Measurements from ENCODE around the gene ARHGDIA. TPM values are rescaled to one million over a fixed set of nuclear protein-coding genes. Genes with fewer than 3 reads are reported as not detected.

The ARHGDIA gene
- total RNA-seq, 2 experiments from 2014 or later, result 265 to 715 TPM

GRCh38 chr17:81888988-81889595, 18.0 kb upstream of the ARHGDIA start:
- BruUV-seq (replicated peaks), result no TSS peak
- TF ChIP-seq CTCF (conservative IDR thresholded peaks at IDR 0.05; ENCODE audit: low read length) (no peak), EZH2phosphoT487 (IDR thresholded peaks at IDR 0.05; ENCODE audit: borderline replicate concordance, low read depth, low read length) (no peak)
- intact Hi-C loops (cut with micrococcal nuclease; ENCODE audit: unreplicated experiment), result no loop called here
- Histone ChIP-seq H3K4me3 (ENCODE audit: low read depth, low read length, poor library complexity, severe bottlenecking) (no peak overlapping the region), H3K36me3 (ENCODE audit: insufficient read depth, low read length) (peaks cover 69% of the 10 kb centered on the region), H3K4me2 (ENCODE audit: low read length) (peak overlapping the region; percentile 92; the same call in 1 of the 2 replicates), H3K4me1 (ENCODE audit: insufficient read depth, low read length, poor library complexity, severe bottlenecking) (peaks cover 28% of the 10 kb centered on the region), H3K9me3 (ENCODE audit: low read length) (no peaks in the 10 kb centered on the region), H3K9me2 (ENCODE audit: insufficient read depth, low read length) (no peaks in the 10 kb centered on the region), H4K20me1 (ENCODE audit: insufficient read depth, low read length) (peaks cover 22% of the 10 kb centered on the region), H2AFZ (ENCODE audit: low read length) (no peak overlapping the region), H3K27ac (ENCODE audit: low read depth, low read length, poor library complexity, severe bottlenecking) (no peak overlapping the region), H3K79me2 (ENCODE audit: insufficient read depth, low read depth, low read length) (peaks cover 63% of the 10 kb centered on the region)
- DNase-seq (ENCODE audit: low spot score), result no peak
- POLR2A ChIA-PET, result no interaction called here
- CTCF ChIA-PET (ENCODE audit: unreplicated experiment), result no interaction called here

GRCh38 chr17:81888105-81888987, 17.2 kb upstream of the ARHGDIA start:
- no TSS peak for BruUV-seq (replicated peaks)
- no peak for TF ChIP-seq CTCF (conservative IDR thresholded peaks at IDR 0.05; ENCODE audit: low read length)
- TF ChIP-seq EZH2phosphoT487 (IDR thresholded peaks at IDR 0.05; ENCODE audit: borderline replicate concordance, low read depth, low read length), result no peak
- no peak overlapping the region for H3K4me3 ChIP-seq (ENCODE audit: low read depth, low read length, poor library complexity, severe bottlenecking)
- H3K9me2 ChIP-seq (ENCODE audit: insufficient read depth, low read length), result no peaks in the 10 kb centered on the region
- peaks cover 56% of the 10 kb centered on the region for H3K79me2 ChIP-seq (ENCODE audit: insufficient read depth, low read depth, low read length)
- no peak overlapping the region for H3K4me2 ChIP-seq (ENCODE audit: low read length)
- intact Hi-C loops (cut with micrococcal nuclease; ENCODE audit: unreplicated experiment), result no loop called here
- no peak for DNase-seq (ENCODE audit: low spot score)
- H4K20me1 ChIP-seq (ENCODE audit: insufficient read depth, low read length), result peaks cover 22% of the 10 kb centered on the region
- H3K36me3 ChIP-seq (ENCODE audit: insufficient read depth, low read length), result peaks cover 76% of the 10 kb centered on the region
- peaks cover 20% of the 10 kb centered on the region for H3K4me1 ChIP-seq (ENCODE audit: insufficient read depth, low read length, poor library complexity, severe bottlenecking)
- ChIA-PET CTCF (ENCODE audit: unreplicated experiment) (no interaction called here), POLR2A (no interaction called here)
- no peak overlapping the region for H2AFZ ChIP-seq (ENCODE audit: low read length)
- H3K9me3 ChIP-seq (ENCODE audit: low read length), result no peaks in the 10 kb centered on the region
- H3K27ac ChIP-seq (ENCODE audit: low read depth, low read length, poor library complexity, severe bottlenecking), result no peak overlapping the region
